Measurements from ENCODE around the gene TCERG1L.

GRCh38 chr10:131177431-131178327, 133.8 kb downstream of the TCERG1L start:
- TF ChIP-seq CTCF (IDR thresholded peaks at IDR 0.05) (no peak), POLR2AphosphoS5 (IDR thresholded peaks at IDR 0.05; ENCODE audit: low read depth, low read length) (no peak), TEAD4 (IDR thresholded peaks at IDR 0.05; ENCODE audit: borderline replicate concordance, insufficient read depth) (no peak), RXRA (IDR thresholded peaks at IDR 0.05; ENCODE audit: borderline replicate concordance, low read depth) (no peak), ELF1 (IDR thresholded peaks at IDR 0.05) (no peak), FOSL2 (IDR thresholded peaks at IDR 0.05; ENCODE audit: borderline replicate concordance, low read depth) (no peak), SMC3 (IDR thresholded peaks at IDR 0.05; ENCODE audit: low read depth, low read length) (no peak), RCOR1 (IDR thresholded peaks at IDR 0.05; ENCODE audit: low read length) (no peak), GABPA (IDR thresholded peaks at IDR 0.05; ENCODE audit: low read depth) (no peak), EP300 (IDR thresholded peaks at IDR 0.05; ENCODE audit: borderline replicate concordance in 1 of 2, low read depth in 1 of 2, low read length in 1 of 2) (no peak), RAD21 (IDR thresholded peaks at IDR 0.05; ENCODE audit: low read length) (no peak), EZH2phosphoT487 (IDR thresholded peaks at IDR 0.05; ENCODE audit: borderline replicate concordance, low read depth) (no peak)
